ENCODE measurements around the gene NPEPL1. TPM values are rescaled to one million over a fixed set of nuclear protein-coding genes. Genes with fewer than 3 reads are reported as not detected.
"Not testable (repeated sequence)": the region's sequence is repeated elsewhere in the genome, so short reads cannot be mapped to it uniquely, and the experiment has no call there.

NPEPL1 gene
- total RNA-seq, 1 experiment from 2014 or later: 41.9 TPM

DNA sequence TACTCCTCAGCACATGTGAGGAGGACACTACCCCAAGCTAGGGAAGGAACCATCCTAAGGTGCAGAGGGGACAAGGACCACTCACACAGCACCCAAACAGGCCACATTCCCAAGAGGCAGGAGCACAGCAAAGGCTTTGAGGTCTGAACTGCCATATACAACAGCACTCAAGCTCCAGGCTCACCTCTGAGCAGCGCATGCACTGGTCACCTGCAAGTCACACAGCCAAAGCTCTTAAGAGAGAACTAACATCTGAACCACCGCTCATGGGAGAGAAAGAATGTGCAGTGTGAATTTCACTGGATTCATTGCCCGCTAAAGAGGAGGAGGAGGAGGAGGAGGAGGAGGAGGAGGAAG, 31.0 kb downstream of the NPEPL1 start:
- H3K9me3 ChIP-seq: peaks cover 9% of the 10 kb centered on the region; the same call in 1 of the 2 replicates
- no TSS peak for BruUV-seq (replicated peaks)
- peaks cover 46% of the 10 kb centered on the region for H3K27me3 Mint-ChIP-seq (ENCODE audit: insufficient read depth, unreplicated experiment)
- H3K4me3 ChIP-seq (ENCODE audit: low read depth, low read length): no peak overlapping the region
- H3K4me3 Mint-ChIP-seq (ENCODE audit: unreplicated experiment): no peak overlapping the region
- no peaks in the 10 kb centered on the region for H3K36me3 ChIP-seq (ENCODE audit: control insufficient read depth, insufficient read depth, low read length)
- H3K36me3 Mint-ChIP-seq (ENCODE audit: insufficient read depth, unreplicated experiment): no peaks in the 10 kb centered on the region
- ChIA-PET CTCF (no interaction called here), POLR2A (no interaction called here)
- H3K9me3 Mint-ChIP-seq (ENCODE audit: unreplicated experiment): peaks cover 9% of the 10 kb centered on the region
- peak in 1 of 2 experiments; percentile 38 for DNase-seq
- intact Hi-C loops (cut with micrococcal nuclease; ENCODE audit: unreplicated experiment): no loop called here
- TF ChIP-seq, protein P1, sequence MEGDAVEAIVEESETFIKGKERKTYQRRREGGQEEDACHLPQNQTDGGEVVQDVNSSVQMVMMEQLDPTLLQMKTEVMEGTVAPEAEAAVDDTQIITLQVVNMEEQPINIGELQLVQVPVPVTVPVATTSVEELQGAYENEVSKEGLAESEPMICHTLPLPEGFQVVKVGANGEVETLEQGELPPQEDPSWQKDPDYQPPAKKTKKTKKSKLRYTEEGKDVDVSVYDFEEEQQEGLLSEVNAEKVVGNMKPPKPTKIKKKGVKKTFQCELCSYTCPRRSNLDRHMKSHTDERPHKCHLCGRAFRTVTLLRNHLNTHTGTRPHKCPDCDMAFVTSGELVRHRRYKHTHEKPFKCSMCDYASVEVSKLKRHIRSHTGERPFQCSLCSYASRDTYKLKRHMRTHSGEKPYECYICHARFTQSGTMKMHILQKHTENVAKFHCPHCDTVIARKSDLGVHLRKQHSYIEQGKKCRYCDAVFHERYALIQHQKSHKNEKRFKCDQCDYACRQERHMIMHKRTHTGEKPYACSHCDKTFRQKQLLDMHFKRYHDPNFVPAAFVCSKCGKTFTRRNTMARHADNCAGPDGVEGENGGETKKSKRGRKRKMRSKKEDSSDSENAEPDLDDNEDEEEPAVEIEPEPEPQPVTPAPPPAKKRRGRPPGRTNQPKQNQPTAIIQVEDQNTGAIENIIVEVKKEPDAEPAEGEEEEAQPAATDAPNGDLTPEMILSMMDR (IDR thresholded peaks at IDR 0.05; ENCODE audit: insufficient read depth in 1 of 2, low read depth in 1 of 2, low read length in 1 of 2, severe bottlenecking in 1 of 2, unreplicated experiment in 1 of 2): no peak
- no peaks in the 10 kb centered on the region for H3K4me1 Mint-ChIP-seq (ENCODE audit: low read depth, unreplicated experiment)
- no peaks in the 10 kb centered on the region for H3K4me1 ChIP-seq
- peaks cover 6% of the 10 kb centered on the region for H3K27me3 ChIP-seq (replicated peaks; ENCODE audit: control insufficient read depth, insufficient read depth, low read length)
- H3K27ac Mint-ChIP-seq (ENCODE audit: unreplicated experiment): no peak overlapping the region

DNA sequence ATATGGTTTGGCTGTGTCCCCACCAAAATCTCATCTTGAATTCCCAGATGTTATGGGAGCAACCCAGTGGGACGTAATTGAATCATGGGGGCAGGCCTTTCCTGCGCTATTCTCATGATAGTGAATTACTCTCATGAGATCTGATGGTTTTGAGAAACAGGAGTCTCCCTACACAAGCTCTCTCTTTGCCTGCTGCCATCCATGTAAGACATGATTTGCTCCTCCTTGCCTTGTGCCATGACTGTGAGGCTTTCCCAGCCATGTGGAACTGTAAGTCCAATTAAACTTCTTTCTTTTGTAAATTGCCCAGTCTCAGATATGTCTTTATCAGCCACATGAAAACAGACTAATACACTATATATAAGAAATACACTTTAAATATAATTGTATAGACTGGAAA, 33.6 kb downstream of the NPEPL1 start:
- H3K36me3 Mint-ChIP-seq (ENCODE audit: insufficient read depth, unreplicated experiment); POLR2A ChIA-PET; H3K4me3 ChIP-seq (ENCODE audit: low read depth, low read length); DNase-seq; H3K4me3 Mint-ChIP-seq (ENCODE audit: unreplicated experiment); H3K9me3 Mint-ChIP-seq (ENCODE audit: unreplicated experiment); H3K27ac Mint-ChIP-seq (ENCODE audit: unreplicated experiment); H3K36me3 ChIP-seq (ENCODE audit: control insufficient read depth, insufficient read depth, low read length); BruUV-seq (replicated peaks); H3K9me3 ChIP-seq; H3K4me1 Mint-ChIP-seq (ENCODE audit: low read depth, unreplicated experiment); CTCF ChIA-PET; intact Hi-C loops (cut with micrococcal nuclease; ENCODE audit: unreplicated experiment); H3K27me3 ChIP-seq (replicated peaks; ENCODE audit: control insufficient read depth, insufficient read depth, low read length); H3K4me1 ChIP-seq: not testable (repeated sequence)
- H3K27me3 Mint-ChIP-seq (ENCODE audit: insufficient read depth, unreplicated experiment): peaks cover 50% of the 10 kb centered on the region

DNA sequence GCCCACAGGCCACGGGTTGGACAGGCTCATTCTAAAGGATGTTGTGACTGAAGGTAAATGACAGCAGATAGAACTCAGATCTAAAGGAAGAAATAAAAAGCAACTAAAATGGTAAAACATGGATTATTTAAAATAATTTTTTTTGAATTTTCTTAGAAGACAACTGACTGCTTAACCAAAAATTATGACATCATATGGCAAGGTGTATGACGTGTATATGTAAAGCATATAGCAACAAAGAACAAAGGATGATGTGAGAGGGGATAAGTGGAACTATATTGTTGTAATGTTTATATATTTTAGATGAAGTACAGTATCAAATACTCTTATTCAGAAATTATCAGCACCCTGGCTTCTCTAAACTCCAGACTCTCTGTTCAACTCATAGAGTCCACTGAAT, 38.6 kb downstream of the NPEPL1 start:
- ChIA-PET CTCF (interaction anchor here (0.6 kb wide), 1 partner anchor 861 kb away, joined by 3 read pairs; no protein-coding TSS in a partner anchor), POLR2A (no interaction called here)
- H3K9me3 ChIP-seq: peaks cover 12% of the 10 kb centered on the region
- TF ChIP-seq, protein P1 (IDR thresholded peaks at IDR 0.05; ENCODE audit: insufficient read depth in 1 of 2, low read depth in 1 of 2, low read length in 1 of 2, severe bottlenecking in 1 of 2, unreplicated experiment in 1 of 2): no peak
- no peaks in the 10 kb centered on the region for H3K36me3 Mint-ChIP-seq (ENCODE audit: insufficient read depth, unreplicated experiment)
- no peaks in the 10 kb centered on the region for H3K36me3 ChIP-seq (ENCODE audit: control insufficient read depth, insufficient read depth, low read length)
- H3K4me1 Mint-ChIP-seq (ENCODE audit: low read depth, unreplicated experiment): no peaks in the 10 kb centered on the region
- peaks cover 39% of the 10 kb centered on the region for H3K27me3 Mint-ChIP-seq (ENCODE audit: insufficient read depth, unreplicated experiment)
- H3K4me1 ChIP-seq: no peaks in the 10 kb centered on the region
- intact Hi-C loops (cut with micrococcal nuclease; ENCODE audit: unreplicated experiment): no loop called here
- H3K27me3 ChIP-seq (replicated peaks; ENCODE audit: control insufficient read depth, insufficient read depth, low read length): no peaks in the 10 kb centered on the region; the same call in 1 of the 2 replicates
- no peak overlapping the region for H3K4me3 ChIP-seq (ENCODE audit: low read depth, low read length)
- no peak overlapping the region for H3K27ac Mint-ChIP-seq (ENCODE audit: unreplicated experiment)
- no peak for DNase-seq
- no peak overlapping the region for H3K4me3 Mint-ChIP-seq (ENCODE audit: unreplicated experiment)
- BruUV-seq (replicated peaks): no TSS peak
- H3K9me3 Mint-ChIP-seq (ENCODE audit: unreplicated experiment): peaks cover 5% of the 10 kb centered on the region

DNA sequence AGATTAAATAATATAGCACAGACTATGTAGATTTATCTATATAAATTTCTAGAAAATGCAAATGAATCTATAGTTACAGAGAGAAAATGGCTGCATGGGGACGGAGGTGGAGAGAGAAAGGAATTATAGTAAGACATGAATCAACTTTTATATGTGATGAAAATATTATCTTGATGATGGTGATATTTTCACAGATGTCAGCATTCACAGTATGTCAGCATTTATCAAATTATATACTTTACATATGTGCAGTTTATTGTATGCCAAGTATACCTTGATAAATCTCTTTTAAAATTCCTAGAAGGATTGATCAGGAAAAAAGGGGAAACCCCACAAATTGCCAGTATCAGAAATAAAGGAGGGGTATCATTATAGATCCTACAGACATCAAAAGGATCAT, 44.6 kb downstream of the NPEPL1 start:
- H3K27me3 Mint-ChIP-seq (ENCODE audit: insufficient read depth, unreplicated experiment): peaks cover 35% of the 10 kb centered on the region
- H3K9me3 Mint-ChIP-seq (ENCODE audit: unreplicated experiment): no peaks in the 10 kb centered on the region
- intact Hi-C loops (cut with micrococcal nuclease; ENCODE audit: unreplicated experiment): no loop called here

More for the DNA sequence above, 44.6 kb downstream of the NPEPL1 start:
- peaks cover 3% of the 10 kb centered on the region; the same call in 1 of the 2 replicates for H3K27me3 ChIP-seq (replicated peaks; ENCODE audit: control insufficient read depth, insufficient read depth, low read length)
- no peaks in the 10 kb centered on the region for H3K36me3 ChIP-seq (ENCODE audit: control insufficient read depth, insufficient read depth, low read length)
- no peaks in the 10 kb centered on the region for H3K4me1 ChIP-seq
- DNase-seq: no peak
- H3K36me3 Mint-ChIP-seq (ENCODE audit: insufficient read depth, unreplicated experiment): no peaks in the 10 kb centered on the region
- no peak overlapping the region for H3K27ac Mint-ChIP-seq (ENCODE audit: unreplicated experiment)
- no peak overlapping the region for H3K4me3 Mint-ChIP-seq (ENCODE audit: unreplicated experiment)
- peaks cover 9% of the 10 kb centered on the region; the same call in 1 of the 2 replicates for H3K9me3 ChIP-seq
- ChIA-PET CTCF (no interaction called here), POLR2A (no interaction called here)
- no peaks in the 10 kb centered on the region for H3K4me1 Mint-ChIP-seq (ENCODE audit: low read depth, unreplicated experiment)
- BruUV-seq (replicated peaks): no TSS peak
- TF ChIP-seq, protein P1 (IDR thresholded peaks at IDR 0.05; ENCODE audit: insufficient read depth in 1 of 2, low read depth in 1 of 2, low read length in 1 of 2, severe bottlenecking in 1 of 2, unreplicated experiment in 1 of 2): no peak
- no peak overlapping the region for H3K4me3 ChIP-seq (ENCODE audit: low read depth, low read length)

Measured in Caco-2 (cell line).